ENCODE data around the gene TSPAN1.

GRCh38 chr1:46130121-46130520 lies 44.8 kb upstream of the TSPAN1 start:
- TF ChIP-seq GATA2 (IDR thresholded peaks at IDR 0.05; ENCODE audit: low read depth, low read length) = no peak
- no peak for TF ChIP-seq GATA3 (IDR thresholded peaks at IDR 0.05; ENCODE audit: low read depth, low read length)

Data from SH-SY5Y (cell line).